Right lobe of liver (tissue), 6 donors: ENCODE data around the gene HIP1. TPM values are rescaled to one million over a fixed set of nuclear protein-coding genes. Genes with fewer than 3 reads are reported as not detected.

Experiments used
- ATAC-seq, 4 donors: fragments of 200-7000 bp; cut with Tn5 transposase; one replicate each; pipeline ENCODE4 v1.9.1; 2020; ENCODE audit warnings: mild to moderate bottlenecking in 4 of 4, moderate library complexity in 4 of 4
- DNase-seq, 3 donors: peaks; one replicate each; pipeline ENCODE4 v3.0.0-alpha.2; 2020
- H3K27ac ChIP-seq, 3 donors: fragments of 200-600 bp; one replicate each; pipeline ENCODE4 v1.8.0; 2022
- H3K27me3 ChIP-seq, 2 donors: fragments of 200-600 bp; one replicate each; pipeline ENCODE4 v1.8.0; 2022
- H3K36me3 ChIP-seq, 4 donors: fragments of 200-600 bp; sonication (generic) in 1 of 4; one replicate each; pipeline versions ENCODE4 v1.5.1 to v1.8.0; 2017 to 2022; ENCODE audit warnings: control low read depth in 1 of 4
- H3K4me1 ChIP-seq, 4 donors: fragments of 200-600 bp; sonication (generic) in 1 of 4; one replicate each; pipeline versions ENCODE4 v1.5.1 to v1.8.0; 2017 to 2022; ENCODE audit warnings: control low read depth in 1 of 4
- H3K4me3 ChIP-seq, 3 donors: fragments of 200-600 bp; one replicate each; pipeline ENCODE4 v1.8.0; 2022
- H3K9me3 ChIP-seq, 4 donors: fragments of 200-600 bp; sonication (generic) in 1 of 4; one replicate each; pipeline versions ENCODE4 v1.5.1 to v1.8.0; 2017 to 2022; ENCODE audit warnings: control low read depth in 1 of 4
- POLR2A ChIP-seq: fragments of 450-650 bp; IDR thresholded peaks from one replicate; pipeline ENCODE4 v1.6.1; 2017; ENCODE audit warnings: antibody characterized with exemption, mild to moderate bottlenecking
- WGBS: methylation state at CpG from one replicate; pipeline ENCODE4 v1.1.6; 2018; ENCODE audit warnings: low coverage, low lambda C conversion rate; ENCODE audit not compliant: insufficient coverage; ENCODE audit errors: missing lambda C conversion rate; 5-methylcytosine and 5-hydroxymethylcytosine counted together
- intact Hi-C, 2 donors: fragments of 100-400 bp; cut with DNase I; formaldehyde crosslinking; loops; one replicate each; pipeline versions ENCODE4 v1.11.2 to v1.14.1; 2022
- total RNA-seq, 6 experiments: library from RNA; depleted of rRNA in 2 of 6; stranded (reverse); fragments of >200 nt in 2 of 6; fragmentation: NEBNext Ultra II Directional in 3 of 6; extraction: Animal tissue kit (Norgen Biotek cat#: 25700) in 3 of 6; gene quantifications; one replicate each; pipeline versions ENCODE4 v1.1.0 to v1.2.4, GENCODE V29; 2016 to 2023
- TF ChIP-seq, protein P1 (sequence below), 4 donors: fragments of 200-600 bp in 3 of 4; fragments of 450-650 bp in 1 of 4; IDR thresholded peaks; one replicate each; pipeline versions ENCODE4 v1.5.1 to v1.8.0; 2016 to 2022; ENCODE audit warnings: antibody characterized with exemption in 4 of 4, mild to moderate bottlenecking in 2 of 4
- donor health status: DM: no; HTN: yes; CAD: no.
- donor health status: DM: no; HTN: no; CAD: no.
- donor health status: DM: no; HTN: no; CAD: no.
- donor health status: DM: no; HTN: yes; CAD: no.
- donor health status: DM: no; HTN: yes; CAD: no.

HIP1 gene
- total RNA-seq, 6 experiments from 2014 or later = 17.6 to 23.0 (median 18.8) TPM

DNA sequence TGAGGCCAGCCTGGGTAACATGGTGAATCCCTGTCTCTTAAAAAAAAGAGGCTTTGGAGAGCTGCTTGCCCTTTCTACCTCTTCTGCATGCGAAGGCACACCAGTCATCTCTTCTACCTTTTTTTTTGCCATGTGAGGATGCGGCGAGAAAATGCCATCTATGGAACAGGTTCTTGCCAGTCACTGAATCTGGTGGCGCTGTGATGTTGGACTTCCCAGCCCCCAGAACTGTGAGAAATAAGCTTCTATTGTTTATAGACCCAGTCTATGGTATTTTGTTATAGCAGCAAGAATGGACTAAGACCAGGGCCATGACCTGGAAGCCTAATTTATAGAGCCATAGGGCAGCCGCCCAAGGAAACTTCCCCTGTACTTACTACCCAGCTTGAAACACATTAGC, 112.9 kb downstream of the HIP1 start:
- H3K9me3 ChIP-seq = no peaks in the 10 kb centered on the region
- H3K4me1 ChIP-seq = no peaks in the 10 kb centered on the region
- DNase-seq (no peak), ATAC-seq (no peak)
- no peak overlapping the region for H3K4me3 ChIP-seq
- H3K36me3 ChIP-seq = no peaks in the 10 kb centered on the region
- H3K27me3 ChIP-seq = no peaks in the 10 kb centered on the region
- no peak overlapping the region for H3K27ac ChIP-seq
- intact Hi-C loops = no loop called here
- TF ChIP-seq, protein P1, sequence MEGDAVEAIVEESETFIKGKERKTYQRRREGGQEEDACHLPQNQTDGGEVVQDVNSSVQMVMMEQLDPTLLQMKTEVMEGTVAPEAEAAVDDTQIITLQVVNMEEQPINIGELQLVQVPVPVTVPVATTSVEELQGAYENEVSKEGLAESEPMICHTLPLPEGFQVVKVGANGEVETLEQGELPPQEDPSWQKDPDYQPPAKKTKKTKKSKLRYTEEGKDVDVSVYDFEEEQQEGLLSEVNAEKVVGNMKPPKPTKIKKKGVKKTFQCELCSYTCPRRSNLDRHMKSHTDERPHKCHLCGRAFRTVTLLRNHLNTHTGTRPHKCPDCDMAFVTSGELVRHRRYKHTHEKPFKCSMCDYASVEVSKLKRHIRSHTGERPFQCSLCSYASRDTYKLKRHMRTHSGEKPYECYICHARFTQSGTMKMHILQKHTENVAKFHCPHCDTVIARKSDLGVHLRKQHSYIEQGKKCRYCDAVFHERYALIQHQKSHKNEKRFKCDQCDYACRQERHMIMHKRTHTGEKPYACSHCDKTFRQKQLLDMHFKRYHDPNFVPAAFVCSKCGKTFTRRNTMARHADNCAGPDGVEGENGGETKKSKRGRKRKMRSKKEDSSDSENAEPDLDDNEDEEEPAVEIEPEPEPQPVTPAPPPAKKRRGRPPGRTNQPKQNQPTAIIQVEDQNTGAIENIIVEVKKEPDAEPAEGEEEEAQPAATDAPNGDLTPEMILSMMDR (IDR thresholded peaks at IDR 0.05) = no peak
- TF ChIP-seq POLR2A = no peak
- WGBS = 88% methylated on average over 5 of the region's 5 CpGs

DNA sequence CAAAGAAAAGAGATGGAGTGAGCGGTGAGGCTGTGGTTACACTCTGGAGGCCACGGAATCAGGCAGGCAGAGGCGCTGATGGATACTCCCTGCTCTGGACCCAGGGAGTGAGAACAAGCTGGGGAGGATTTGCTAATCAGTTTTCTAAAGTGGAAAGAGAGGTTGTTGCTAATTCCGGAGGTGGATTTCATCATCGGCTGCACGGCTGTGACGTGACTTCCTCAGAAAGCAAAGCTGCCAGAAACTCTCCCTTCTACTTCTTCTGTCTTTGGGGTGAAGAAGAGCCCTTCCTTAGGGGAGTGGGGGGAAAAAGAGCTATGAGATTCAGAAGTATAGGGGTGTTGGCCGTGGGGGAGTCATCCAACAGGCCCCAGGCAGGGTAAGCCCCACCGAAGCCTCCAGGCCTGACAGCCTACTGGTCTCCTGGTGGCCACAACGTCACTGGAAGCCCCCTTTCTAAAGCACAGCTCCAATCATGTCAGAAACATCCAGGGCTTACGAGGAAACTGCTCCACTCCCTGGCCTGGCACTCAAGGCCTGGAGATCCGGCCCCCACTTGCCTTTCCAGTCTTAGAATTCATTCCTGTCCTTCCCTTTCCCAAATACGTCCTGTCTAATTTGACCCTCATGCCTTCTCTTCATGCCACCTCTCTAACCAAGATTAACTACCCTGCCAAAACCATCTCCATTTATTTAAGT, 114.5 kb downstream of the HIP1 start:
- Histone ChIP-seq H3K36me3 (no peaks in the 10 kb centered on the region), H3K9me3 (no peaks in the 10 kb centered on the region), H3K4me1 (no peaks in the 10 kb centered on the region), H3K4me3 (no peak overlapping the region), H3K27me3 (no peaks in the 10 kb centered on the region), H3K27ac (peak overlapping the region in 2 of 3 donors; percentile 36 to 75)
- ATAC-seq = peak; percentile 63 to 83 (median 70)
- DNase-seq = peak in 2 of 3 donors; percentile 46 to 72
- 52% methylated on average over 8 of the region's 13 CpGs for WGBS
- intact Hi-C loops = no loop called here
- TF ChIP-seq, protein P1 (IDR thresholded peaks at IDR 0.05) = no peak
- TF ChIP-seq POLR2A = no peak

DNA sequence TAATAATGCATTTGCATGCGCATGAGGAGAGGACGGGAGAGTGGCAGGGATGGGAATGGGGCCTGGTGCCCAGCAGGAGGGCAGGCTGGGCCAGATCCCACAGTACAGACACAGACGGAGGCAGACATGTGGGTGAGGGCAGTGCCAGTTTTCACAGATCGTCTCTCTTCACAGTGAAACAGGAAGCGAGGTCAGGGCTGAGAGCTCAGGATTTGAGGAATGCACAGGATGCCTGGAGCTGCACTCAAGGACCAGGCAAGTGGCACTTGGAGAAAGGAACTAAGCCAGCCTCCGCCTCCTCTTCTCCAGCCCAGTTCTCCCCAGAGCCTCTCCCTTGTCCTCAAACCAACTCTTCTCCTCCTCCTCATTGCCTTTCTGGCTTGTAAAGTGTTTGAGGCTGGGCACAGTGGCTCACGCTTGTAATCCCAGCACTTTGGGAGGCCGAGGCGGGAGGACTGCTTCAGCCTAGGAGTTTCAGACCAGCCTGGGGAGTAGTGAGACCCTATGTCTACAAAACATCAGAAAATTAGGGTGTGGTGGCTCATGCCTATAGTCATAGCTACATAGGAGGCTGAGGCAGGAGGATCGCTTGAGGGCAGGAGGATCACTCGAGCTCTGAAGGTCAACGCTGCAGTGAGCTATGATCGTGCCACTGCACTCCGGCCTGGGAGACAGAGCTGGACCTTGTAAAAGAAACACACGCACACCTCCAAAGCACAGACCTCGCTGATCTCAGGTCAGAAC, 115.2 kb downstream of the HIP1 start:
- Histone ChIP-seq H3K36me3 (no peaks in the 10 kb centered on the region), H3K9me3 (no peaks in the 10 kb centered on the region), H3K27me3 (no peaks in the 10 kb centered on the region), H3K27ac (peak overlapping the region in 2 of 3 donors; percentile 36 to 53), H3K4me1 (no peaks in the 10 kb centered on the region), H3K4me3 (no peak overlapping the region)
- no peak for DNase-seq
- TF ChIP-seq, protein P1 (IDR thresholded peaks at IDR 0.05) = no peak
- TF ChIP-seq POLR2A = no peak
- intact Hi-C loops = no loop called here
- WGBS = 76% methylated on average over 8 of the region's 16 CpGs
- ATAC-seq = peak; percentile 22 to 35 (median 27)

DNA sequence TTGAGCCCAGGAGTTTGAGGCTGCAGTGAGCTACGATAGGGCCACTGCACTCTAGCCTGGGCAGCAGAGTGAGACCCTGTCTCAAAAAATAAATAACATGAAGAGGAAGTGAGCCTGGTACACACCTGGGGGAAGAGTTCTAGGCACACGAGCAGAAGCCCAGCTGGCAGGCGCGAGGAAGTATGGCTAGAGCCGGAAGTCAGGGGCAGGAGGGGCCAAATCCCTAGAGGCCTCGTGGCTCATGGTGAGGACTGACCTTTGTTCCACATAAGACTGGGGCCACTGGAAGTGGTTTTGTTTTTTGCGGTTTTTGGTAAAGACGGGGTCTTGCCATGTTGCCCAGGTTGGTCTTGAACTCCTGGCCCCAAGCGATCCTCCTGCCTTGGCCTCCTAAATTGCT, 117.6 kb downstream of the HIP1 start:
- ATAC-seq (peak in 1 of 4 donors; percentile 19), DNase-seq (no peak)
- WGBS = 67% methylated on average over 8 of the region's 9 CpGs
- Histone ChIP-seq H3K4me1 (no peaks in the 10 kb centered on the region), H3K4me3 (no peak overlapping the region), H3K9me3 (no peaks in the 10 kb centered on the region), H3K27me3 (no peaks in the 10 kb centered on the region), H3K27ac (no peak overlapping the region), H3K36me3 (no peaks in the 10 kb centered on the region)
- TF ChIP-seq, protein P1 (IDR thresholded peaks at IDR 0.05) = no peak
- TF ChIP-seq POLR2A = no peak
- intact Hi-C loops = no loop called here
